NCI-H446 treated with DMSO at 0.1 percent for 48 hours (cell line): ENCODE data around the gene TMC4.
A peak's percentile ranks its signal among the peaks of the same experiment; 100 is the strongest.

Experiments used
- DNase-seq: peaks from one replicate; lab custom pipeline; 2025; lab: John Stamatoyannopoulos, UW

Gene TMC4

DNA sequence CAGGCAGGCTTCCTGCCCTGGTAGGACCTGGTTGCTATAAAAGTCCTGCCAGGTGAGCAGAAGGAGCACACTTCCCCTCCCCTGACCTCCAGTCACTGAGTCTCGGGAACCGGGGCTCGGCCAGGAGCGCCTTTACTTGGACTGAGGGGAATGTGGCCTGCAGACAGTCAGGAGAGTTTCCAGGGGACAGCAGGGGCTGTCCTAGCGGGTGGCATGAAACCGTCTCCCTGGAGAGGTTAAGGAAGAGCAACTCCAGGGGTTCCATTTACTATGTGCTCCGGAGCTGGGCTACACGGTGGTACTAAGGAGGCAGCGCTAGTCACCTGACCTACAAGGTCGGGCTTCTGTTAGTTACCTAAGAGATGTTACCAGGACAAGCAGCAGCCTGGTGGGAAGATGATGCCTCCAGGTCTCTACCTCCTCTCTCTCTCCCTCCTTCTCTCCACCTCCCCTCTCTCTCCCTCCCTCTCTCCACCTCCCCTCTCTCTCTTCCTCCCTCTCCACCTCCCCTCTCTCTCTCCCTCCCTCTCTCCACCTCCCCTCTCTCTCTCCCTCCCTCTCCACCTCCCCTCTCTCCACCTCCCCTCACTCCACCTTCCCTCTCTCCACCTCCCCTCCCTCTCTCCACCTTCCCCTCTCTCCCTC, 39.5 kb downstream of the TMC4 start:
- no peak for DNase-seq

DNA sequence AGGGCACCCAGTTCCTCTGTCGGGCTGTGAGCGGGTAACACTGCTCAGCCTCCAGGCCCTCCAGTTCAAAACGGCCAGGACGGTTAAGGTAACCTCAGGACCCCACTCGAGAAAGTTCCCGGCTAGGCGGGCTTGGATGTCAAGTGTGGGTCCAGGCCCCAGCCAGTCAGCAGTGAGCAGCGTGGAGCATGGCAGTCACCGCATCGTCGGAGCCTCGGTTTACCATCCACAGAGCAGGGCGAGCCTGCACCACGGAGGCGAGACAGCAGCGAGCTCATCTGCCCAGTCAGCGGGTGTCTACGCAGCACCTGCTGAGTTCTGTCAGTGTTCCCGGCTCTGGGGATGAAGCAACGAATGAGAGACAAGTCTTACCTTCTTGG, 43.4 kb downstream of the TMC4 start:
- DNase-seq: no peak

DNA sequence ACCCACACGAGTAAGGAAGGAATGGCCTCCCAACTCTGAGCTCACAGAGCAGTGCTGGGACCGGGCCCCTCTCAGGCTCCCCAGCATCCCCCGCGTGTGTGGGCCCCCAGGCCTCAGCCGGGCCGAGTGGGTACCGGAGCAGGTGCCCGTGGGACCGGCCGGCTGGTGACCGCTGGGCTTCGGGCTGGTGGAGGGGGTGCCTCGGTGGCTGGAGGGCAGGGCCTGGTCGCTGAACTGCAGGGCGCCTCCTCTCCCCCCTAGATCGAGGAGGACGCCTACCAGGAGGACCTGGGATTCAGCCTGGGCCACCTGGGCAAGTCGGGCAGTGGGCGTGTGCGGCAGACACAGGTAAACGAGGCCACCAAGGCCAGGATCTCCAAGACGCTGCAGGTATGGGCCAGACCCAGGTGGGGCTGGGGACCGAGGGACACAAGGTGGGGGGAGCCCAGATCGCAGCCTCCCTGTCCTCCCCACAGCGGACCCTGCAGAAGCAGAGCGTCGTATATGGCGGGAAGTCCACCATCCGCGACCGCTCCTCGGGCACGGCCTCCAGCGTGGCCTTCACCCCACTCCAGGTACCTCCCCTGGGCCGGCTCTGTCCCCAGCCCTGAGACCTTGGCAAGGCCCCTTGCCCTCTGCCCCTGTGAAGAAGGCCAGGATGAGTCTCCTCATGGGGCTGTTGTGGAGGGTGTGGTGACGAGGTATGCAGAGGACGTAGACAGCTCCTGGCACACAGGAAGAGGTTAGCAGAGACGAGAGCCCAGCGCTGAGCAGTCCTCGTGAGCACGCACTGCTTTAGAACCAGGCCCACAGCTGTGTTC, 44.0 kb downstream of the TMC4 start:
- no peak for DNase-seq

DNA sequence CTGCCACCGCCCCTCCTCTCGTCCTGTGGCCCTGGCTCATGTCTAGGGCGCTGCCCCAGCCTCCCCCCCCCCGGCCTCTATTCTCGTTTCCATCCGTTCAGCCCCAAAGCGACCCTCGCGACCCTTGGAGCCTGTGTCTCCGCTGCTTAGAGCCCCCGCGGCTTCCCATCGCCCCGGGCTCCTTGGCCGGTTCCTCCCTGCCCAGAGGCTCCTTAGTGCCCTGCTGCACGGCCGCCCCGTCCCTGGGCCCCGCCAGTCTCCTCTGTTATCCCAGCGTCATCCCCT, 44.6 kb downstream of the TMC4 start:
- DNase-seq: no peak

DNA sequence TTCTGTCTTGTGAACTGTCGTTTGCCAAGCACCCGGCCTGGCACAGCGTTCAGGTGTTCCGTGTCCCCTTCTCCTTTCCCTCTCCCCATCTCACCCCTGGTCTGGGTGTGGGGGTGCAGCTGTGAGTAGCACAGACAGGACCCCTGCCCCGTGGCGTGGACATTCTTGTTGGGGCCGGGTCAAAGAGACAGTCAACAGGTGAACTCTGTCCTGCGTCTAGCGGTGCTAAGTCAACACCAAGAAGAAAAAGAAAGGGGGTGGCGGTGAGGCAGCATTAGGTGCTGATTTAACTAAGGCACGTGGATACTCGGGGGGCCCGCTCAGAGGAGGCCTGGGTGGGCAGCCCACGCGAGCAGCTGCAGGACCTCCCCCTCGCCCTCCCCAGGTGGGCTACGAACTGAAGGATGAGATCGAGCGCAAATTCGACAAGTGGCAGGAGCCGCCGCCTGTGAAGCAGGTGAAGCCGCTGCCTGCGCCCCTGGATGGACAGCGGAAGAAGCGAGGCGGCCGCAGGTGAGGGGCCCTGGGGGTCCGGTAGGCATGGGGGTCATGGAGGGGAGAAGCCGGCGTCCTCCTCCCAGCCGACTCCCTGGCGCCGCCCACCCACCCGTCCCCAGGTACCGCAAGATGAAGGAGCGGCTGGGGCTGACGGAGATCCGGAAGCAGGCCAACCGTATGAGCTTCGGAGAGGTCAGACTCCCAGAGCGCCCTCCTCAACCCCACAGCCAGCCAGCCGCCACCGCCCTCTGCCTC, 45.1 kb downstream of the TMC4 start:
- no peak for DNase-seq

DNA sequence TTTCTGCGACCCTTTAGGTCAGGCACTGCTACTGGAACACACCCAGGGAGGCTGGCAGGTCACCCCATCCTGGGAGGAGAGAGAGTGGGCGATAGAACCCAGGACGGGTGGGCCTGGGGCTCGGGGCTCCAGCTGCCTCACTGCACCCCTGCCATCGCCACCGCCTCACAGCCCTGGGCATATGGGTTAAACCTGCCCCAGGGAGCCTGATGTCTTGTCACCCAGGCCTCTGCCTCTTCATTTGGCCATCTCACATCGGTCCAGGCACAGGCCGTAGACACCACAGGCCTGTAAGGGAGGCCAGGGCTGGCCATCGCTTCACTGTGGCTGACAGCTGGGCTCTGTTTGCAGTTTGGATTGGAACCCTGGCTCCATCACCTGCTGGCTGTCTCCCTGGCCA, 47.2 kb downstream of the TMC4 start:
- DNase-seq: no peak

DNA sequence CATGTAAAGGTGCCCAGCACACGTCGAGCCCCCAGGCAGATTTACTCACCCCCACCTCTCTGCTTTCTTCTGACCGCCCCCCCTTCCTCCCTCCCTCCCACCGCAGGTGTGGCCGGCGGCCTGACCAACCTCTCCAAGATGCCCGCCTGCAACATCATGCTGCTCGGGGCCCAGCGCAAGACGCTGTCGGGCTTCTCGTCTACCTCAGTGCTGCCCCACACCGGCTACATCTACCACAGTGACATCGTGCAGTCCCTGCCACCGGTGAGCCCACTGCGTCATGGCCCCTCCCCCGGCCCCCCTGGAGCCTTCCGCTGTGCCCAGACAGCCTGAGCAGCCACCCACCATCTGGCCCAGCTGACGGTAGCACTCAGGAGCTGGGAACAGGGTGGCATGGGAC, 48.6 kb downstream of the TMC4 start:
- DNase-seq: no peak

DNA sequence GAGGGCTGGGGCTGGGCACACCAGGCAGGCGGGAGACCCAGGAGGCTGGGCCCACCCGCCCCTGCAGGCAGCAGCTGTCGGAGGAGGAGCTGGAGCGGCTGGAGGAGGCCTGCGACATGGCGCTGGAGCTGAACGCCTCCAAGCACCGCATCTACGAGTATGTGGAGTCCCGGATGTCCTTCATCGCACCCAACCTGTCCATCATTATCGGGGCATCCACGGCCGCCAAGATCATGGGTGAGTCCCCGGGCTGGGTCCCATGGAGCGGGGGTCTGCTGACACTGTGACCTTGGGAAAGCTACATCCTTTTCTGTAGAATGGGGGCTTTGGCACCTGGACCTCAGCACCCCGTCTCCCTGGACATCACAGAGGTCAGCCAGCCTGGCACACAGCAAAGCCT, 49.3 kb downstream of the TMC4 start:
- DNase-seq: no peak

DNA sequence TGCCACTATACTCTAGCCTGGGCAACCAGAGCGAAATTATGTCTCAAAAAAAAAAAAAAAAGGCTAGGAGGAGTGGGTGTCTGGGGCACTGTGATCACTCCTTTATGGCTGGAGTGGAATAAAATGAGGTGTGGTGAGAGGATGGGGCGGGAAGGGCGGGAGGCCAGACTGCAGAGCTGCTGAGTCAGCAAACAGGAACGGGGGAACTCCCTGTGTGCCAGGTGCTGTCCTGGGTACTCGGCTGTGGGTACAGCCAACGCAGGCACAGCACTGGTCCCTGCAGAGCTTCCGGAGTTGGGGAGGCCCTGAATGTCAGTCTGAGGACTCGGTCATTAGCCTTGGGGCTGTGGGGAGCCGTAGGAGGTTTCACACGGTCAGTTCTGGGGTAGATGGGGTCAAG, 51.7 kb downstream of the TMC4 start:
- DNase-seq: no peak

DNA sequence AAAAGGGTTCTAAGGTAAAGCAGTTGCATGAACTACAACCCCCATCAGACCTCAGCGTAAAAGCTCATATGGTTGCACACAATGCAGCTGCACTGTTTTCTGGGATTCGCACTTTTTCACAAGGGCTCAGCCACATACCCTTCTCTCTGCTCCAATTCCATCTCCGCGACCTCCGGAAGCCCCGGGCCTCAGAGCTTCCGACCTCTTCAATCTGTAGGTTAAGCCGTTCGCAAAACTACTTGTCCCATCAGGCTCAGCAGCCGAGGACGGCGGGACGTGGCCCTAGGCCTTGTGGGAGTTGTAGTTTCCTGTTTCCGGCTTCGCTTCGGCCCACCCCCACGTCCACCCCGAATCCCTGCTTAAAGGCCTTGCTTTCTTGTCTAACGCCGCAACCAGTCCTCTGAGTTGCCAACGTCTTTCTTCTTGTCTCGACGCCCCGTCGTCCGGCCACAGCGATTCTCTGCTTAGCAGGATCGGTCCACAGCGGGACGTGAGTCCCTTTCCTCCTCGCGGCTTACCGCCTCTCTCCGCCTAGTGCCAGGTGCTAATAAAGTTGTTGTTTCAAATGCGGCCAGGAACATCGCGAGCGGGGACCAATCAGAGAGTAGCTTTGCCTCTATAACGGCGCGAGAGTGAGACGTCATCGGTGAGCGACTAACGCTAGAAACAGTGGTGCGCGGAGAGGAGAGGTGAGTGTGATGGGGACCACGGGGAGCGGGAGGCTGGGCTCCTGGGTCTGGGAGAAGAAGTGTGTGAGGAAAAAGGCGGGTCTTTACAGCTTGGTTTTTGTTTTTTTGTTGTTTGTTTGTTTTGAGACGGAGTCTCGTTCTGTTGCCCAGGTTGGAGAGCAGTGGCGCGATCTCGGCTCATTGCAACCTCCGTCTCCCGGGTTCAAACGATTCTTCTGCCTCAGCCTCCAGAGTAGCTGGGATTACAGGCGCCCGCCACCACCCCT, 57.6 kb downstream of the TMC4 start, which contains the start of the genes PRPF31 and TFPT:
Gene PRPF31 (plus strand): TSS at position 646 of the 955 bp plus-strand sequence. CDS start 2,525 bp downstream, outside the sequence.
Gene TFPT (minus strand): TSS at position 549 of the 955 bp plus-strand sequence. CDS start 388 bp downstream, at position 161.
- peak; percentile 97 for DNase-seq

DNA sequence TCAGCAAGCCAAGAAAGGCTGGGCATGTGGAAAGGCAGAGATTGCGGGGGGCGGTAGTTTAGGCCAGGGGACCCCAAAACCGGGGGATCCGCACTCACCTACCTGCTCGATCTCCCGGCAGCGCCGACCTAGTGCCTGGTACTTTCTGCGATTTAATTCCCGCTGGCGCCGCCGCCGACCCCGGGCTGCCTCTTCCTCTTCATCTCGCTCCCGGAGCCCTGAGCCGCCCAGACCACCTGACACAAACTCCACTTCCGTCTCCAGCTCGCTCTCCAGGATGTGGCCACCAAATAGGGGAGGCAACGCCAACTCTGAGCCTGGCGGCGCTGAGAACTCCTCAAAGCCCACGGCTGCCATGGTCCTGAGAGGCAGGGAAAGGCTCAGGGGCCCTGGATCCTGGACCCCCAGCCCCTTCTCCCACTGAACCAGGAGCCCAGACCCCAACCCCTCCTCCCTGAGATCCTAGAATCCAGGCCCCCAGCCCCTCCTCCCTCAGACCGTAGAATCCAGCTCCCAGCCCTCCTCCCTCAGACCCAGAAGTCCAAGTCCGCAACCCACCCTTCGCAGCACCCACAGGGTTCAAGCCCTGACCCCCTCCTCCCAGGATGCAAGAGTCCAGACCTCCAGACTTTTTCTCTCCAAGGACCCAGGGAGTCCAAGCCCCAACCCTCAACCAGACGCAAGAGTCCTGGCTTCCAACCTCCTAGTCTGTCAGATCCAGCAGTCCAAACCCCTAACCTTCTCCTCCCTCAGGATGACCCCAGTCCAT, 58.4 kb downstream of the TMC4 start:
- no peak for DNase-seq
